Measurements from ENCODE around the gene NUP62. TPM values are rescaled to one million over a fixed set of nuclear protein-coding genes. Genes with fewer than 3 reads are reported as not detected.
A peak's percentile ranks its signal among the peaks of the same experiment; 100 is the strongest.

Gene NUP62
- total RNA-seq: 100 to 1,000 TPM; 113 to 119 TPM

GRCh38 chr19:49929121-49929610, at the start of gene NUP62, which contains the start of gene ATF5:
Gene NUP62 (minus strand): TSS chr19:49929504. CDS start chr19:49909807, 19,697 bp downstream.
Gene ATF5 (plus strand): TSS chr19:49929205. CDS start chr19:49930851, 1,646 bp downstream.
- ChIA-PET POLR2A (interaction anchor here (0.7 to 12.0 kb wide), 17 partner anchors 9 to 481 kb away, joined by 3 to 167 read pairs (median 4); partner anchors contain the start of genes AKT1S1, IL4I1, TBC1D17 and VRK3), CTCF (interaction anchor here (0.6 to 2.7 kb wide), 5 partner anchors 8 to 207 kb away, joined by 3 to 12 read pairs (median 3); no protein-coding TSS in a partner anchor)
- peak; percentile 92 for DNase-seq
- Mint-ChIP-seq H3K4me3 (peak within 1 kb of the TSS; percentile 95), H3K4me1 (ENCODE audit: low read depth) (peaks cover 62% of the 10 kb centered on the region), H3K27me3 (no peaks in the 10 kb centered on the region), H3K36me3 (ENCODE audit: low read depth) (peaks cover 58% of the 10 kb centered on the region), H3K27ac (peak within 1 kb of the TSS; percentile 92), H3K9me3 (peaks cover 4% of the 10 kb centered on the region)
- peak; percentile 52 for ATAC-seq
- no peak for TF ChIP-seq CTCF (IDR thresholded peaks at IDR 0.05)
- intact Hi-C loops (cut with micrococcal nuclease): loop anchor here (10.0 kb wide), 1 partner anchor 54 kb away; the partner anchor contains the start of genes AKT1S1 and TBC1D17

GRCh38 chr19:49978324-49978723, 49.0 kb upstream of the NUP62 start:
- H3K9me3 Mint-ChIP-seq: no peaks in the 10 kb centered on the region
- no peak overlapping the region for H3K4me3 Mint-ChIP-seq
- intact Hi-C loops (cut with micrococcal nuclease): no loop called here
- H3K27ac Mint-ChIP-seq: no peak overlapping the region
- no peak for TF ChIP-seq CTCF (IDR thresholded peaks at IDR 0.05)
- DNase-seq: no peak
- ChIA-PET POLR2A (interaction anchor here (0.9 to 1.5 kb wide), 2 partner anchors 10 to 35 kb away, joined by 3 read pairs; no protein-coding TSS in a partner anchor), CTCF (interaction anchor here (0.7 to 2.6 kb wide), 3 partner anchors 9 to 306 kb away, joined by 3 to 10 read pairs (median 3); no protein-coding TSS in a partner anchor)
- no peaks in the 10 kb centered on the region for H3K4me1 Mint-ChIP-seq (ENCODE audit: low read depth)
- no peaks in the 10 kb centered on the region for H3K27me3 Mint-ChIP-seq
- ATAC-seq: no peak
- H3K36me3 Mint-ChIP-seq (ENCODE audit: low read depth): peaks cover 6% of the 10 kb centered on the region

GRCh38 chr19:49977881-49978280, 48.6 kb upstream of the NUP62 start:
- H3K4me3 Mint-ChIP-seq: no peak overlapping the region
- no peaks in the 10 kb centered on the region for H3K9me3 Mint-ChIP-seq
- no peaks in the 10 kb centered on the region for H3K4me1 Mint-ChIP-seq (ENCODE audit: low read depth)
- H3K27ac Mint-ChIP-seq: no peak overlapping the region
- POLR2A ChIA-PET: interaction anchor here (0.9 to 1.5 kb wide), 2 partner anchors 11 to 35 kb away, joined by 3 read pairs; no protein-coding TSS in a partner anchor
- TF ChIP-seq CTCF (IDR thresholded peaks at IDR 0.05): no peak
- peaks cover 6% of the 10 kb centered on the region for H3K36me3 Mint-ChIP-seq (ENCODE audit: low read depth)
- ATAC-seq (no peak), DNase-seq (no peak)
- no peaks in the 10 kb centered on the region for H3K27me3 Mint-ChIP-seq
- intact Hi-C loops (cut with micrococcal nuclease): no loop called here
- CTCF ChIA-PET: interaction anchor here (1.1 to 2.6 kb wide), 2 partner anchors 10 to 40 kb away, joined by 3 to 10 read pairs; no protein-coding TSS in a partner anchor

GRCh38 chr19:49977076-49977475, 47.8 kb upstream of the NUP62 start:
- H3K36me3 Mint-ChIP-seq (ENCODE audit: low read depth): peaks cover 6% of the 10 kb centered on the region
- ChIA-PET POLR2A (no interaction called here), CTCF (no interaction called here)
- H3K4me1 Mint-ChIP-seq (ENCODE audit: low read depth): no peaks in the 10 kb centered on the region
- ATAC-seq (no peak), DNase-seq (no peak)
- H3K27ac Mint-ChIP-seq: no peak overlapping the region
- H3K4me3 Mint-ChIP-seq: no peak overlapping the region
- TF ChIP-seq CTCF (IDR thresholded peaks at IDR 0.05): no peak
- H3K9me3 Mint-ChIP-seq: no peaks in the 10 kb centered on the region
- no peaks in the 10 kb centered on the region for H3K27me3 Mint-ChIP-seq
- intact Hi-C loops (cut with micrococcal nuclease): no loop called here

- ATAC-seq (no peak), DNase-seq (no peak)
- ChIA-PET CTCF (interaction anchor here (0.7 to 1.2 kb wide), 2 partner anchors 8 to 55 kb away, joined by 3 read pairs; no protein-coding TSS in a partner anchor), POLR2A (interaction anchor here (0.6 to 0.9 kb wide), 2 partner anchors 46 to 94 kb away, joined by 3 read pairs; no protein-coding TSS in a partner anchor)
- no peak for TF ChIP-seq CTCF (IDR thresholded peaks at IDR 0.05)
- intact Hi-C loops (cut with micrococcal nuclease): no loop called here
- no peak overlapping the region for H3K4me3 Mint-ChIP-seq
- H3K9me3 Mint-ChIP-seq: no peaks in the 10 kb centered on the region
- H3K27ac Mint-ChIP-seq: no peak overlapping the region
- peaks cover 6% of the 10 kb centered on the region for H3K36me3 Mint-ChIP-seq (ENCODE audit: low read depth)
- H3K27me3 Mint-ChIP-seq: no peaks in the 10 kb centered on the region
- H3K4me1 Mint-ChIP-seq (ENCODE audit: low read depth): no peaks in the 10 kb centered on the region
Observed at GRCh38 chr19:49976496-49976895, 47.2 kb upstream of the NUP62 start.
